Neural progenitor cell (in vitro differentiated cells): Measurements from ENCODE around the gene MYMX. TPM values are rescaled to one million over a fixed set of nuclear protein-coding genes. Genes with fewer than 3 reads are reported as not detected.

Source experiments
- DNase-seq: peaks from one replicate; pipeline ENCODE4 v3.0.0-alpha.2; 2016; ENCODE audit warnings: low spot score
- H2AFZ ChIP-seq: fragments of 200-600 bp; sonication (generic); replicated peaks from 2 replicates; pipeline ENCODE4 v1.6.1; 2016; ENCODE audit warnings: antibody characterized with exemption
- H3F3A ChIP-seq: fragments of 200-600 bp; sonication (generic); 2 replicates; pipeline ENCODE4 v1.6.1; 2016; ENCODE audit warnings: antibody characterized with exemption, low read depth
- H3K27ac ChIP-seq: fragments of 200-600 bp; sonication (generic); 2 replicates; pipeline ENCODE4 v1.5.1; 2016; ENCODE audit warnings: mild to moderate bottlenecking
- H3K27me3 ChIP-seq: fragments of 200-600 bp; sonication (generic); 2 replicates; pipeline ENCODE4 v1.6.1; 2016; ENCODE audit warnings: mild to moderate bottlenecking, moderate library complexity
- H3K36me3 ChIP-seq: fragments of 200-600 bp; sonication (generic); 2 replicates; pipeline ENCODE4 v1.5.1; 2016
- H3K4me1 ChIP-seq: fragments of 200-600 bp; sonication (generic); 2 replicates; pipeline ENCODE4 v1.6.1; 2016; ENCODE audit warnings: mixed run types
- H3K4me2 ChIP-seq: fragments of 200-600 bp; sonication (generic); 2 replicates; pipeline ENCODE4 v1.6.1; 2016
- H3K4me3 ChIP-seq: fragments of 200-600 bp; sonication (generic); 2 replicates; pipeline ENCODE4 v1.5.1; 2016
- H3K79me2 ChIP-seq: fragments of 200-600 bp; sonication (generic); 2 replicates; pipeline ENCODE4 v1.6.1; 2016; ENCODE audit warnings: low read depth
- H3K9ac ChIP-seq: fragments of 200-600 bp; sonication (generic); 2 replicates; pipeline ENCODE4 v1.6.1; 2016
- H3K9me3 ChIP-seq: fragments of 200-600 bp; sonication (generic); 2 replicates; pipeline ENCODE4 v1.5.1; 2016; ENCODE audit warnings: low read depth
- H4K20me1 ChIP-seq: fragments of 200-600 bp; sonication (generic); 2 replicates; pipeline ENCODE4 v1.6.1; 2016; ENCODE audit warnings: low read depth
- H3K27ac Mint-ChIP-seq: 3 replicates; pipeline ENCODE4 v1.8.0; 2021; ENCODE audit warnings: mixed read lengths
- H3K27me3 Mint-ChIP-seq: 2 replicates; pipeline ENCODE4 v1.8.0; 2022; ENCODE audit warnings: low read depth, mild to moderate bottlenecking, inconsistent platforms, moderate library complexity, mixed read lengths; ENCODE audit not compliant: insufficient read depth
- H3K36me3 Mint-ChIP-seq: 3 replicates; pipeline ENCODE4 v1.8.0; 2021; ENCODE audit warnings: mixed read lengths
- H3K4me1 Mint-ChIP-seq: 3 replicates; pipeline ENCODE4 v1.8.0; 2021; ENCODE audit warnings: mixed read lengths
- H3K4me3 Mint-ChIP-seq: 3 replicates; pipeline ENCODE4 v1.8.0; 2021; ENCODE audit warnings: mild to moderate bottlenecking, moderate library complexity, mixed read lengths
- H3K9me3 Mint-ChIP-seq: 3 replicates; pipeline ENCODE4 v1.8.0; 2020; ENCODE audit warnings: mixed read lengths
- EZH2 ChIP-seq: fragments of 200-600 bp; sonication (generic); IDR thresholded peaks from 2 replicates; pipeline ENCODE4 v1.6.1; 2017; ENCODE audit warnings: antibody characterized with exemption, mild to moderate bottlenecking, moderate library complexity
- EZH2phosphoT487 ChIP-seq: fragments of 200-600 bp; sonication (generic); IDR thresholded peaks from 2 replicates; pipeline ENCODE4 v1.6.1; 2017; ENCODE audit warnings: antibody characterized with exemption
- total RNA-seq: library from RNA; depleted of rRNA; stranded (reverse); fragments of >200 nt; gene quantifications from 2 replicates; pipeline ENCODE4 v1.2.3, GENCODE V29; 2015; ENCODE audit warnings: low replicate concordance
- TF ChIP-seq, protein P1 (sequence below): fragments of 200-600 bp; sonication (generic); IDR thresholded peaks from 2 replicates; pipeline ENCODE4 v1.5.1; 2017; ENCODE audit warnings: antibody characterized with exemption, mild to moderate bottlenecking

Gene MYMX
- total RNA-seq, 1 donor from 2014 or later: 0.54 TPM

DNA sequence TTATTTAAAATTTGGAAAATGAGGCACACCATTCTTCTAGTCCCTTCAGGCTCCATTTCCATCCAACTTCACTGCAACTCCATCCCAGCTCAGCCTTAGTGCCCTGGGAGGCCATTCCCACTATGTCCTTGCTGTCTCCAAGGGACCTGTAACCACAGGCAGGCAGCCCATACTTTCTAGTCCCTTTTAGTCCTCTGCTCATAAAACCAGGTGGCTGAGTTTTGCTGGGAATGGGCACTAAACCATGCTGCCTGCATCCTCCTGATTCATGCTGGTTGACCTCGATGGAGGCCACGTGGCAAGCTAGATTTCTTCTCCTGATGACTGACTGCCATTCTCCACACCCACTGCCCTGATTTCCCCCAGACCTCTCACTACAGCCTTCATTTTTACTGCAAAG lies 27.5 kb upstream of the MYMX start:
- Histone ChIP-seq H3K27ac (no peak overlapping the region), H3K4me2 (no peak overlapping the region), H4K20me1 (no peaks in the 10 kb centered on the region), H3F3A (peaks cover 28% of the 10 kb centered on the region), H3K9me3 (no peaks in the 10 kb centered on the region), H3K36me3 (no peaks in the 10 kb centered on the region), H3K4me3 (no peak overlapping the region), H3K9ac (no peak overlapping the region), H3K4me1 (peaks cover 29% of the 10 kb centered on the region), H2AFZ (peak overlapping the region; percentile 9), H3K27me3 (no peaks in the 10 kb centered on the region), H3K79me2 (no peaks in the 10 kb centered on the region)
- no peak for DNase-seq
- no peak overlapping the region for H3K4me3 Mint-ChIP-seq
- TF ChIP-seq EZH2phosphoT487 (no peak), EZH2 (no peak)
- TF ChIP-seq, protein P1, sequence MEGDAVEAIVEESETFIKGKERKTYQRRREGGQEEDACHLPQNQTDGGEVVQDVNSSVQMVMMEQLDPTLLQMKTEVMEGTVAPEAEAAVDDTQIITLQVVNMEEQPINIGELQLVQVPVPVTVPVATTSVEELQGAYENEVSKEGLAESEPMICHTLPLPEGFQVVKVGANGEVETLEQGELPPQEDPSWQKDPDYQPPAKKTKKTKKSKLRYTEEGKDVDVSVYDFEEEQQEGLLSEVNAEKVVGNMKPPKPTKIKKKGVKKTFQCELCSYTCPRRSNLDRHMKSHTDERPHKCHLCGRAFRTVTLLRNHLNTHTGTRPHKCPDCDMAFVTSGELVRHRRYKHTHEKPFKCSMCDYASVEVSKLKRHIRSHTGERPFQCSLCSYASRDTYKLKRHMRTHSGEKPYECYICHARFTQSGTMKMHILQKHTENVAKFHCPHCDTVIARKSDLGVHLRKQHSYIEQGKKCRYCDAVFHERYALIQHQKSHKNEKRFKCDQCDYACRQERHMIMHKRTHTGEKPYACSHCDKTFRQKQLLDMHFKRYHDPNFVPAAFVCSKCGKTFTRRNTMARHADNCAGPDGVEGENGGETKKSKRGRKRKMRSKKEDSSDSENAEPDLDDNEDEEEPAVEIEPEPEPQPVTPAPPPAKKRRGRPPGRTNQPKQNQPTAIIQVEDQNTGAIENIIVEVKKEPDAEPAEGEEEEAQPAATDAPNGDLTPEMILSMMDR: no peak
- no peak overlapping the region for H3K27ac Mint-ChIP-seq
- peaks cover 25% of the 10 kb centered on the region for H3K4me1 Mint-ChIP-seq
- no peaks in the 10 kb centered on the region for H3K36me3 Mint-ChIP-seq
- no peaks in the 10 kb centered on the region for H3K9me3 Mint-ChIP-seq
- peaks cover 17% of the 10 kb centered on the region for H3K27me3 Mint-ChIP-seq

DNA sequence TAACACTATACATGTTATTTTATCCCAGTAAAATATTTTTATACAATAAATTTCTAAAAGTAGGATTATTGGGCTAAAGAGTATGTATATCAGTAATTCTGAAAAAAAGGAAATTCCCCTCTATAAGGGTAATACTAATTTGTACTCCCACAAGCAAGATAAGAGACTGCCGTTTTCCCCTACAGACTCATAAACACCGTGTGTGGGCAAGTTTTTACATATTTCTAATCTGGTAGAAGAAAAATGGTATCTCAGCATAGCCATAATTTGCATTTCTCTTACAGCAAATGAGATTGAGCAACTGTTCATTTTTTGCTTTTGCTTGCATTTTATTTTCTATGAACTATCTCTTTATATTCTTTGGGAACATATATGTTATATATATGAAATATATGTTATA lies 26.0 kb upstream of the MYMX start:
- Histone ChIP-seq H3K4me3 (no peak overlapping the region), H3F3A (peaks cover 28% of the 10 kb centered on the region), H3K9me3 (no peaks in the 10 kb centered on the region), H4K20me1 (no peaks in the 10 kb centered on the region), H3K9ac (no peak overlapping the region), H3K27ac (no peak overlapping the region), H3K27me3 (no peaks in the 10 kb centered on the region), H3K79me2 (no peaks in the 10 kb centered on the region), H3K4me1 (peaks cover 24% of the 10 kb centered on the region), H3K4me2 (no peak overlapping the region), H2AFZ (no peak overlapping the region), H3K36me3 (no peaks in the 10 kb centered on the region)
- H3K27ac Mint-ChIP-seq: no peak overlapping the region
- no peaks in the 10 kb centered on the region for H3K9me3 Mint-ChIP-seq
- no peak overlapping the region for H3K4me3 Mint-ChIP-seq
- TF ChIP-seq EZH2: no peak
- TF ChIP-seq EZH2phosphoT487: no peak
- TF ChIP-seq, protein P1: no peak
- peaks cover 20% of the 10 kb centered on the region for H3K4me1 Mint-ChIP-seq
- peaks cover 14% of the 10 kb centered on the region for H3K27me3 Mint-ChIP-seq
- H3K36me3 Mint-ChIP-seq: no peaks in the 10 kb centered on the region
- no peak for DNase-seq

DNA sequence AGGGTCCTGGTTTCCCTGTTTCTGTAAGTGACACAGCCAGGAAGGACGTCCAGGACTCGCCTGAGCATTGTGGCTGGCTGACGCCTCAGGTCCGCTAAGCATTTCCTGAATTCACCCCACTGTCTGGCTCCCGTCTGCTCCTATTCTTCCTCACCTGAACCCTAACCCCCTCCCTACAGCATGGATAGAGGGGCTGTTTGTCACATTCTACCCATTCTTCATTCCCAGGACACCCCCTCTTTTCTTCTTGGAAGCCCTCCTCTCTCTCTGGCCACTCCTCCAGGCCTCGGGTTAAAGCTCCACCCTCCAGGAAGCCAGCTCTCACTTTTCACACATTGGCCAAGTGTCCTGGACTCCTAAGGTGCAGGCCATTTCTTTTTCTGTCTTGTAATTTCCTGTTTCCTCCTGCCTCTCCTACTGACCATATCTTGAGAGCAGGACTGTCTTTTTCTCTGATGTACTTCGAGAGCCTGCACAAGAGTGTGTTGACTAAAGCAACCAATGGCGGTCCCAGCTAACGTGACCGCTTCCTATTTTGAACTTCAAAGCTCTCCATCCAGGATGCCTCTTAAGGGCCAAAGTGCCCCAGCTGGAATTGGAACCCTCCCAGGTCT lies 24.2 kb upstream of the MYMX start:
- H3K27me3 ChIP-seq: no peaks in the 10 kb centered on the region
- Mint-ChIP-seq H3K4me3 (peak overlapping the region; percentile 9), H3K36me3 (no peaks in the 10 kb centered on the region), H3K27me3 (peaks cover 13% of the 10 kb centered on the region), H3K4me1 (peaks cover 8% of the 10 kb centered on the region), H3K9me3 (no peaks in the 10 kb centered on the region), H3K27ac (peak overlapping the region; percentile 43)
- no peaks in the 10 kb centered on the region for H3K79me2 ChIP-seq
- H3K4me2 ChIP-seq: peak overlapping the region; percentile 49
- no peaks in the 10 kb centered on the region for H3K36me3 ChIP-seq
- H2AFZ ChIP-seq: peak overlapping the region; percentile 100
- no peak overlapping the region for H3K4me3 ChIP-seq
- TF ChIP-seq EZH2: no peak
- TF ChIP-seq, protein P1: no peak
- no peak for TF ChIP-seq EZH2phosphoT487
- no peak overlapping the region for H3K27ac ChIP-seq
- no peaks in the 10 kb centered on the region for H3K9me3 ChIP-seq
- peaks cover 12% of the 10 kb centered on the region for H3F3A ChIP-seq
- no peak overlapping the region for H3K9ac ChIP-seq
- DNase-seq: peak; percentile 25
- peaks cover 9% of the 10 kb centered on the region for H3K4me1 ChIP-seq
- no peaks in the 10 kb centered on the region for H4K20me1 ChIP-seq
